Measurements from ENCODE around the gene RARS2.
A peak's percentile ranks its signal among the peaks of the same experiment; 100 is the strongest.

The RARS2 gene

GRCh38 chr6:87572883-87573282 lies 16.9 kb downstream of the RARS2 start:
- in situ Hi-C loops (cut with HindIII; ENCODE audit: low pct_ligation_motif_present, low sequenced_read_pairs) = no loop called here
- no peak overlapping the region for H3K27ac ChIP-seq
- TF ChIP-seq CTCF (IDR thresholded peaks at IDR 0.05; ENCODE audit: low read depth, low read length, missing control alignments) = no peak
- DNase-seq = no peak
- H3K4me3 ChIP-seq (ENCODE audit: low read depth, low read length) = no peak overlapping the region
- H3K36me3 ChIP-seq (replicated peaks) = no peaks in the 10 kb centered on the region
- H3K27me3 ChIP-seq (replicated peaks) = no peaks in the 10 kb centered on the region

GRCh38 chr6:87572021-87572420 lies 17.8 kb downstream of the RARS2 start:
- in situ Hi-C loops (cut with HindIII; ENCODE audit: low pct_ligation_motif_present, low sequenced_read_pairs) = no loop called here
- H3K27me3 ChIP-seq (replicated peaks) = no peaks in the 10 kb centered on the region
- H3K4me3 ChIP-seq (ENCODE audit: low read depth, low read length) = no peak overlapping the region
- no peak overlapping the region for H3K27ac ChIP-seq
- no peak for DNase-seq
- no peaks in the 10 kb centered on the region for H3K36me3 ChIP-seq (replicated peaks)
- no peak for TF ChIP-seq CTCF (IDR thresholded peaks at IDR 0.05; ENCODE audit: low read depth, low read length, missing control alignments)

GRCh38 chr6:87561017-87561416 lies 28.8 kb downstream of the RARS2 start:
- peak; percentile 25 for DNase-seq
- TF ChIP-seq CTCF (IDR thresholded peaks at IDR 0.05; ENCODE audit: low read depth, low read length, missing control alignments) = no peak
- Histone ChIP-seq H3K4me3 (ENCODE audit: low read depth, low read length) (no peak overlapping the region), H3K27ac (no peak overlapping the region), H3K27me3 (replicated peaks) (no peaks in the 10 kb centered on the region), H3K36me3 (replicated peaks) (peaks cover 40% of the 10 kb centered on the region)
- in situ Hi-C loops (cut with HindIII; ENCODE audit: low pct_ligation_motif_present, low sequenced_read_pairs) = no loop called here

GRCh38 chr6:87558446-87558845 lies 31.3 kb downstream of the RARS2 start:
- TF ChIP-seq CTCF (IDR thresholded peaks at IDR 0.05; ENCODE audit: low read depth, low read length, missing control alignments) = no peak
- in situ Hi-C loops (cut with HindIII; ENCODE audit: low pct_ligation_motif_present, low sequenced_read_pairs) = no loop called here
- peaks cover 42% of the 10 kb centered on the region for H3K36me3 ChIP-seq (replicated peaks)
- H3K4me3 ChIP-seq (ENCODE audit: low read depth, low read length) = no peak overlapping the region
- H3K27me3 ChIP-seq (replicated peaks) = no peaks in the 10 kb centered on the region
- no peak overlapping the region for H3K27ac ChIP-seq
- DNase-seq = no peak

GRCh38 chr6:87555506-87555905 lies 34.3 kb downstream of the RARS2 start:
- no peak overlapping the region for H3K27ac ChIP-seq
- in situ Hi-C loops (cut with HindIII; ENCODE audit: low pct_ligation_motif_present, low sequenced_read_pairs) = no loop called here
- no peaks in the 10 kb centered on the region for H3K27me3 ChIP-seq (replicated peaks)
- DNase-seq = no peak
- H3K4me3 ChIP-seq (ENCODE audit: low read depth, low read length) = no peak overlapping the region
- H3K36me3 ChIP-seq (replicated peaks) = peaks cover 30% of the 10 kb centered on the region
- no peak for TF ChIP-seq CTCF (IDR thresholded peaks at IDR 0.05; ENCODE audit: low read depth, low read length, missing control alignments)

GRCh38 chr6:87553159-87553765 lies 36.5 kb downstream of the RARS2 start:
- Histone ChIP-seq H3K4me3 (ENCODE audit: low read depth, low read length) (no peak overlapping the region), H3K27ac (no peak overlapping the region), H3K36me3 (replicated peaks) (peaks cover 31% of the 10 kb centered on the region), H3K27me3 (replicated peaks) (no peaks in the 10 kb centered on the region)
- no peak for DNase-seq
- in situ Hi-C loops (cut with HindIII; ENCODE audit: low pct_ligation_motif_present, low sequenced_read_pairs) = no loop called here
- TF ChIP-seq CTCF (IDR thresholded peaks at IDR 0.05; ENCODE audit: low read depth, low read length, missing control alignments) = no peak

Data from brain microvascular endothelial cell (primary cell).